ENCODE measurements around the gene ZBTB4.
"Not testable (repeated sequence)": the region's sequence is repeated elsewhere in the genome, so short reads cannot be mapped to it uniquely, and the experiment has no call there.

ZBTB4 gene

GRCh38 chr17:7493941-7494340, 14.5 kb upstream of the ZBTB4 start:
- no peak for DNase-seq

- DNase-seq: no peak
Observed at GRCh38 chr17:7491583-7491982, 12.2 kb upstream of the ZBTB4 start.

GRCh38 chr17:7490144-7490543, 10.7 kb upstream of the ZBTB4 start:
- no peak for DNase-seq

GRCh38 chr17:7486181-7486580, 6.8 kb upstream of the ZBTB4 start:
- DNase-seq: no peak

- DNase-seq: no peak
Observed at GRCh38 chr17:7484919-7485377, 5.5 kb upstream of the ZBTB4 start.

- DNase-seq: peak; percentile 67
Observed at GRCh38 chr17:7484067-7484918, 4.9 kb upstream of the ZBTB4 start, which contains the start of gene POLR2A. POLR2A (plus strand) TSS chr17:7484366.

GRCh38 chr17:7483255-7484066, 4.0 kb upstream of the ZBTB4 start:
- DNase-seq: peak; percentile 67

GRCh38 chr17:7482742-7483088, 3.3 kb upstream of the ZBTB4 start:
- DNase-seq: not testable (repeated sequence)

GRCh38 chr17:7481842-7482741, 2.7 kb upstream of the ZBTB4 start:
- DNase-seq: not testable (repeated sequence)

- DNase-seq: not testable (repeated sequence)
Observed at GRCh38 chr17:7481275-7481674, 1.8 kb upstream of the ZBTB4 start, which contains the start of gene SLC35G6. SLC35G6 (plus strand) TSS chr17:7481446; CDS start chr17:7481517, 71 bp downstream.

GRCh38 chr17:7480089-7480384, 606 bp upstream of the ZBTB4 start:
- DNase-seq: no peak

GRCh38 chr17:7478276-7479212, 887 bp downstream of the ZBTB4 start:
- no peak for DNase-seq

GRCh38 chr17:7477392-7478275, 1.8 kb downstream of the ZBTB4 start:
- no peak for DNase-seq

- DNase-seq: no peak
Observed at GRCh38 chr17:7476951-7477350, 2.5 kb downstream of the ZBTB4 start.

- DNase-seq: no peak
Observed at GRCh38 chr17:7476494-7476893, 2.9 kb downstream of the ZBTB4 start.

- DNase-seq: no peak
Observed at GRCh38 chr17:7475764-7476422, 3.5 kb downstream of the ZBTB4 start.

GRCh38 chr17:7474767-7475166, 4.7 kb downstream of the ZBTB4 start:
- not testable (repeated sequence) for DNase-seq

- no peak for DNase-seq
Observed at GRCh38 chr17:7471729-7472128, 7.7 kb downstream of the ZBTB4 start.

GRCh38 chr17:7470457-7470973, 8.9 kb downstream of the ZBTB4 start:
- not testable (repeated sequence) for DNase-seq

GRCh38 chr17:7469843-7470242, 9.6 kb downstream of the ZBTB4 start:
- DNase-seq: not testable (repeated sequence)
